DOHH2 (cell line): Measurements from ENCODE around the gene NUDT3.

Experiments used
- H3F3A ChIP-seq: fragments of 200-600 bp; sonication (generic), shearing (Covaris generic); 2 replicates; pipeline ENCODE4 v1.6.0; 2016; ENCODE audit warnings: antibody characterized with exemption, mild to moderate bottlenecking; ENCODE audit not compliant: control insufficient read depth, insufficient read depth
- H3K27ac ChIP-seq: fragments of 200-600 bp; sonication (generic); 2 replicates; pipeline ENCODE4 v1.5.1; 2014; ENCODE audit warnings: low read depth, mild to moderate bottlenecking, low read length, moderate library complexity
- H3K27me3 ChIP-seq: fragments of 200-600 bp; sonication (generic); 2 replicates; pipeline ENCODE4 v1.6.1; 2014; ENCODE audit warnings: mild to moderate bottlenecking, low read length, mixed read lengths; ENCODE audit not compliant: control insufficient read depth
- H3K36me3 ChIP-seq: fragments of 200-600 bp; sonication (generic); 2 replicates; pipeline ENCODE4 v1.6.1; 2014; ENCODE audit warnings: mild to moderate bottlenecking, low read length, moderate library complexity, mixed read lengths; ENCODE audit not compliant: control insufficient read depth
- H3K4me1 ChIP-seq: fragments of 200-600 bp; sonication (generic); 2 replicates; pipeline ENCODE4 v1.6.1; 2014; ENCODE audit warnings: mild to moderate bottlenecking, low read length, mixed read lengths; ENCODE audit not compliant: control insufficient read depth
- H3K4me2 ChIP-seq: fragments of 200-600 bp; sonication (generic); 2 replicates; pipeline ENCODE4 v1.6.0; 2014; ENCODE audit warnings: mild to moderate bottlenecking, low read length, moderate library complexity
- H3K4me3 ChIP-seq: fragments of 200-600 bp; sonication (generic); 2 replicates; pipeline ENCODE4 v1.5.1; 2014; ENCODE audit warnings: mild to moderate bottlenecking, low read length, mixed read lengths
- H3K79me2 ChIP-seq: fragments of 200-600 bp; sonication (generic); 2 replicates; pipeline ENCODE4 v1.6.1; 2014; ENCODE audit warnings: mild to moderate bottlenecking, low read length, mixed read lengths; ENCODE audit not compliant: control insufficient read depth
- H3K9me2 ChIP-seq: fragments of 200-600 bp; sonication (generic); replicated peaks from 2 replicates; pipeline ENCODE4 v1.6.1; 2014; ENCODE audit warnings: mild to moderate bottlenecking, low read length, mixed read lengths; ENCODE audit not compliant: control insufficient read depth
- H3K9me3 ChIP-seq: fragments of 200-600 bp; sonication (generic); 2 replicates; pipeline ENCODE4 v1.6.1; 2014; ENCODE audit warnings: antibody characterized with exemption, low read length, mixed read lengths; ENCODE audit not compliant: control insufficient read depth, insufficient read depth
- H4K20me1 ChIP-seq: fragments of 200-600 bp; sonication (generic); 2 replicates; pipeline ENCODE4 v1.6.0; 2014; ENCODE audit warnings: low read depth, mild to moderate bottlenecking, antibody characterized with exemption, low read length, moderate library complexity; ENCODE audit not compliant: control insufficient read depth, insufficient read depth
- EZH2phosphoT487 ChIP-seq: fragments of 200-600 bp; sonication (generic); IDR thresholded peaks from 2 replicates; pipeline ENCODE4 v1.6.1; 2017; ENCODE audit warnings: borderline replicate concordance, mild to moderate bottlenecking, antibody characterized with exemption, low read length, moderate library complexity, mixed read lengths
- TF ChIP-seq, protein P1 (sequence below): fragments of 200-600 bp; sonication (generic); IDR thresholded peaks from one replicate; pipeline ENCODE4 v1.5.1; 2014; ENCODE audit warnings: antibody characterized with exemption, mild to moderate bottlenecking, low read depth, low read length; ENCODE audit not compliant: poor library complexity, severe bottlenecking

Gene NUDT3

DNA sequence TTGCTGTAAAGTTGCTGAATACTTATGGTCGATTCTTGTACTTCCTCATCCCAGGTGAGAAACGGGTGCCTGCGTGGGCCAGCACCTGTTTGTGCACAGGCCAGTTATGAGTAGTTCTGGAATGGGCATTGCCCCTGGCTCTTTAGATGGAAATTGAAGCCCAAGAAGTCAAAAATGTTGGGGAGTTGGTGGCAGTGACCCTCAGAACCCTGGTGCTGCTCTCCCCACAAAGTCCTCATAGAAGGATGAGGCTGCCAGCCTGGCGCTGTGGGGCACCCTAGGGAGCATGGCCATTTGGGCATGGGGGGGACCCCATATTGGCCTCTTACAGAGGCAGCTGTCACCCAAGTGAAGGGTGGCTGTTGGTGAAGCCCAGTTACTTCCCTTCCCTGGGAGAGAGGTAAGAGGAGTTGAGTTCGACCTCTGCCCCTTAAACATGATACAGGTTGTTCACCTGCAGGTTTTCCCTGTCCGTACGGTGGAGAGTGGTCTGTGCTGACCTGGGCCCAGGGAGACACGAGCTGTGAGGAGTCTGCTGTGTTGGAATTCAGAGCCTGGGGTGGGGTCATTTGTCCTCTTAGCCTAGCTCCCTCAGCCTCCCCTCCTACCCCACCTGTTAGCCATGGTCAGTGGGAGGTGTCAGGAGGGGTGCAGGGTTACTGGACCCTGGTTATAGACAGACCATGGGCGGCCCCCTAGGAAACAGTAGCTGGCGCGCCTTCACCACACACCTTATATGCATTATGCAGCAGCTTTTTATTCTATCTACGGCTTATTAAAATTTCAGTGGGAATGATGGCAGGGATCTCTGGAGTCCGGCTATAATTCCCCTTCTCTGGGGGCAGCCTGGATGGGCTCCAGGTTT is 150.9 kb downstream of the NUDT3 start:
- H3F3A ChIP-seq: peaks cover 70% of the 10 kb centered on the region
- no peaks in the 10 kb centered on the region for H3K9me2 ChIP-seq
- no peak overlapping the region; the same call in 1 of the 2 replicates for H3K4me2 ChIP-seq
- peaks cover 87% of the 10 kb centered on the region for H3K36me3 ChIP-seq
- H4K20me1 ChIP-seq: peaks cover 40% of the 10 kb centered on the region
- H3K4me1 ChIP-seq: peaks cover 49% of the 10 kb centered on the region
- peaks cover 53% of the 10 kb centered on the region for H3K79me2 ChIP-seq
- TF ChIP-seq, protein P1, sequence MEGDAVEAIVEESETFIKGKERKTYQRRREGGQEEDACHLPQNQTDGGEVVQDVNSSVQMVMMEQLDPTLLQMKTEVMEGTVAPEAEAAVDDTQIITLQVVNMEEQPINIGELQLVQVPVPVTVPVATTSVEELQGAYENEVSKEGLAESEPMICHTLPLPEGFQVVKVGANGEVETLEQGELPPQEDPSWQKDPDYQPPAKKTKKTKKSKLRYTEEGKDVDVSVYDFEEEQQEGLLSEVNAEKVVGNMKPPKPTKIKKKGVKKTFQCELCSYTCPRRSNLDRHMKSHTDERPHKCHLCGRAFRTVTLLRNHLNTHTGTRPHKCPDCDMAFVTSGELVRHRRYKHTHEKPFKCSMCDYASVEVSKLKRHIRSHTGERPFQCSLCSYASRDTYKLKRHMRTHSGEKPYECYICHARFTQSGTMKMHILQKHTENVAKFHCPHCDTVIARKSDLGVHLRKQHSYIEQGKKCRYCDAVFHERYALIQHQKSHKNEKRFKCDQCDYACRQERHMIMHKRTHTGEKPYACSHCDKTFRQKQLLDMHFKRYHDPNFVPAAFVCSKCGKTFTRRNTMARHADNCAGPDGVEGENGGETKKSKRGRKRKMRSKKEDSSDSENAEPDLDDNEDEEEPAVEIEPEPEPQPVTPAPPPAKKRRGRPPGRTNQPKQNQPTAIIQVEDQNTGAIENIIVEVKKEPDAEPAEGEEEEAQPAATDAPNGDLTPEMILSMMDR: no peak
- no peak for TF ChIP-seq EZH2phosphoT487
- H3K27ac ChIP-seq: no peak overlapping the region
- no peaks in the 10 kb centered on the region for H3K9me3 ChIP-seq
- H3K4me3 ChIP-seq: no peak overlapping the region
- no peaks in the 10 kb centered on the region for H3K27me3 ChIP-seq

GRCh38 chr6:34240329-34241248 is 151.9 kb downstream of the NUDT3 start:
- 0 out of 2 replicates have a peak overlapping the region, but pooled peaks have one; percentile 94 for H3K27ac ChIP-seq
- peaks cover 51% of the 10 kb centered on the region for H3K4me1 ChIP-seq
- H3K9me2 ChIP-seq: no peaks in the 10 kb centered on the region
- no peaks in the 10 kb centered on the region for H3K9me3 ChIP-seq
- TF ChIP-seq EZH2phosphoT487: no peak
- TF ChIP-seq, protein P1: no peak
- H3K79me2 ChIP-seq: peaks cover 59% of the 10 kb centered on the region
- H3K36me3 ChIP-seq: peaks cover 82% of the 10 kb centered on the region
- peaks cover 67% of the 10 kb centered on the region for H3F3A ChIP-seq
- H3K4me3 ChIP-seq: peak overlapping the region; percentile 7; the same call in 1 of the 2 replicates
- H3K27me3 ChIP-seq: no peaks in the 10 kb centered on the region
- H4K20me1 ChIP-seq: peaks cover 40% of the 10 kb centered on the region
- H3K4me2 ChIP-seq: peak overlapping the region; percentile 69

- no peaks in the 10 kb centered on the region for H3K27me3 ChIP-seq
- no peak for TF ChIP-seq EZH2phosphoT487
- TF ChIP-seq, protein P1: no peak
- peaks cover 77% of the 10 kb centered on the region for H3K36me3 ChIP-seq
- peak overlapping the region; percentile 94; the same call in 1 of the 2 replicates for H3K27ac ChIP-seq
- H3K9me3 ChIP-seq: no peaks in the 10 kb centered on the region
- H3K79me2 ChIP-seq: peaks cover 59% of the 10 kb centered on the region
- H3F3A ChIP-seq: peaks cover 64% of the 10 kb centered on the region
- no peaks in the 10 kb centered on the region for H3K9me2 ChIP-seq
- peaks cover 57% of the 10 kb centered on the region for H3K4me1 ChIP-seq
- H3K4me3 ChIP-seq: peak overlapping the region; percentile 80
- H3K4me2 ChIP-seq: peak overlapping the region; percentile 69
- H4K20me1 ChIP-seq: peaks cover 40% of the 10 kb centered on the region
Observed at GRCh38 chr6:34239893-34240292, 152.6 kb downstream of the NUDT3 start.
